Activated naive CD4-positive, alpha-beta T cell treated with Interleukin-2 at 50 U/mL for 16 hours (primary cell): ENCODE results near the gene PTPRN2.
"Not testable (repeated sequence)": the region's sequence is repeated elsewhere in the genome, so short reads cannot be mapped to it uniquely, and the experiment has no call there.

Source experiments
- DNase-seq: peaks from one replicate; pipeline ENCODE4 v3.0.0-alpha.2; 2020

Gene PTPRN2

DNA sequence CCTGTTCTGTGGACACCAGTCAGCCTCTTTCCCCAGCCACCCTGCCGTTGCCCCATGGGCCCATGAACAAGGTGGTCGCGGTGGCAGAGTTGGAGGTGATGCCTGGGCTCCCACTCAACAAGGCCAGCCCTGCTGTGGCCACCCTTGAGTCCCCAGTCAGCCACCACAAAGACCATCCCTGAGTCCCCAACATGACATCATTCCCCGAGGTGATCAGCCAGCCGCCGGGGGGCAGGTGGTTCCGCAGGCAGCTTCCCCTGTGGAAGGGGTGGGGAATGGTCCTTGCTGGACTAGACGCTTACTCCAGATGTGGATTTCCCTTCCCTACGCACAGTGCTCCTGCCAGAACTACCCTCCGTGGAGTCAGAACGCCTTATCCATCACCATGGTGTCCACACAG lies 271.7 kb downstream of the PTPRN2 start:
- DNase-seq: no peak

GRCh38 chr7:158315326-158315725 lies 272.3 kb downstream of the PTPRN2 start:
- no peak for DNase-seq

DNA sequence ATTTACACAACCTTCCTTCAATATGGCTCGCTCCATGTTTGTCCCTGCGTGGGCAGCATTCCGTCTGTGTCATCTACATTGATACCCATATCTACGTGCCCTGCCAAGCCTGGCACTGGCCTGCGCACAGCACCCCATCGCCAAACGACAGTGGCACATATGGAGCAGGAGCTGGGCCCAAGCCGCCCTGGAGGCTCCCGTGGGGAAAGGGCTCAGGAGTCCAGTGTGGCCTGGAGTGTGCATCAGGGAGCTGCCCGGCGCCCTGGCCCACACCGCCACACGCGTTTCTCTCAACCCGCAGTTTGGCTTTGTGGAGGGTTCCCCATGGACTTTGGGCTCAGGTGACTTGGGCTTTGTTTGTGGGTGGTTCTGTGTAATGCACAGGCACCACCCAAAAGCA lies 273.2 kb downstream of the PTPRN2 start:
- no peak for DNase-seq

DNA sequence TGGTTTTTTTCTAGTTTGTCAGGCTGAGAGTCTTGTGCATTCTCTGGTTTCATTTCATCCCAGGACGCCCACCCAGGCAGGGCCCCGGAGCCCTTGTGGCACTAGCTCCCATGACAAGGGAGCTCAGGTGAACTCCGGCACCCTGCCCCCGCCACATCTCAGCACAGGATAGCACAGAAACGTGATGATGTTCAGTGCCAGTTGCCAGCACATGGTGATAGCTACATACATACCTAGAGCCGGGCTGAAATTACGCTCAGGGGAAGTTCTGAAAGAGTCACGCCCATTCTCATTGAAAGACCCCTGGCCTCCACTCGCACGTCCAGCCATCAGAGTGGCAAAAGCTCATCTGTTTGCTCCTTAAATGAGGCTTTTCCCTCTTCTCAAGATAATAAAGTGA lies 273.7 kb downstream of the PTPRN2 start:
- DNase-seq: no peak

- DNase-seq: no peak
These were observed 274.8 kb downstream of the PTPRN2 start for GRCh38 chr7:158312789-158313188.

GRCh38 chr7:158311791-158312190 lies 275.8 kb downstream of the PTPRN2 start:
- no peak for DNase-seq

- no peak for DNase-seq
These were observed 276.5 kb downstream of the PTPRN2 start for GRCh38 chr7:158310924-158311666.

GRCh38 chr7:158309868-158310763 lies 277.5 kb downstream of the PTPRN2 start:
- no peak for DNase-seq

DNA sequence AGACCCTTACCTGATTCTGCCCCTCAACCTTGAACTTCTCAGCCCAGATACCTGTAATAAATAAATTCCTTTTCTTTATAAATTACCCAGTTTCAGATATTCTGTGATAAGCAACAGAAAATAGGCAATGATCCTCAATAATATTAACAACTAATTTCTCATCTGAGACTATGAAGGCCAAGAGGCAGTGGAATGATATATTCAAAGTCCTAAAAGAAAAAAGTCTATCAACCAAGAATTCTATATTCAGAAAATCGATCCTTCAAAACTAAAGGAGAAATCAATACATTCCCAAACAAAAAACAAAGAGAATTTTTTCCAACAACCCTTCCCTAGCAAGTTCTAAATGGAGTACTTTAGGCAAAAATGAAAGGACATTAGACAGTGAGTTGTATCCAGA lies 279.6 kb downstream of the PTPRN2 start:
- no peak for DNase-seq

DNA sequence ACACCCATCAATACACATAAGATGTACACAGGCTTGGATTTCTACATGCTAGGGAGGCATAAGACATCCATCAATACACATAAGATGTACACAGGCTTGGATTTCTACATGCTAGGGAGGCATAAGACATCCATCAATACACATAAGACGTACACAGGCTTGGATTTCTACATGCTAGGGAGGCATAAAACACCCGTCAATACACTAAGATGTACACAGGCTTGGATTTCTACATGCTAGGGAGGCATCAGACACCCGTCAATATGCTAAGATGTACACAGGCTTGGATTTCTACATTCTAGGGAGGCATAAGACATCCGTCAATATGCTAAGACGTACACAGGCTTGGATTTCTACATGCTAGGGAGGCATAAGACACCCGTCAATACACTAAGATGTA lies 283.6 kb downstream of the PTPRN2 start:
- not testable (repeated sequence) for DNase-seq

DNA sequence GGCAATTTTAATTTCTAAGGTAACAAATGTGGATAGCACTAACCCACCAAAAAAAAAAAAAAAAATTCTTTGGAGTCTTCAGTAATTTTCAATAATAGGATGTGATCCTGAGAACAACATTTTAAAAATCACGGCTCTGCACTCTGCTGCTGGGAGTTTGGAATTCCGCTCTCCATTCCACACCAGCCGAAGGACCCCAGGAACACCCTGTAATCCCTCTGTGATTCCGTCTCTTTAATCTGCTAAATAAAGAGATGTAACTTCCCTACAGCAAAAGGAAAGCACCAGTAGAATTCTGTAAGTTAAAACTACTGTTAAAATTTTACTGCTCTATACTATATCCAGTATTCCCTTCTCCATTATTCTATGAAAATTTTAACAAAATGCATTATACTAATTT lies 284.5 kb downstream of the PTPRN2 start:
- DNase-seq: no peak

DNA sequence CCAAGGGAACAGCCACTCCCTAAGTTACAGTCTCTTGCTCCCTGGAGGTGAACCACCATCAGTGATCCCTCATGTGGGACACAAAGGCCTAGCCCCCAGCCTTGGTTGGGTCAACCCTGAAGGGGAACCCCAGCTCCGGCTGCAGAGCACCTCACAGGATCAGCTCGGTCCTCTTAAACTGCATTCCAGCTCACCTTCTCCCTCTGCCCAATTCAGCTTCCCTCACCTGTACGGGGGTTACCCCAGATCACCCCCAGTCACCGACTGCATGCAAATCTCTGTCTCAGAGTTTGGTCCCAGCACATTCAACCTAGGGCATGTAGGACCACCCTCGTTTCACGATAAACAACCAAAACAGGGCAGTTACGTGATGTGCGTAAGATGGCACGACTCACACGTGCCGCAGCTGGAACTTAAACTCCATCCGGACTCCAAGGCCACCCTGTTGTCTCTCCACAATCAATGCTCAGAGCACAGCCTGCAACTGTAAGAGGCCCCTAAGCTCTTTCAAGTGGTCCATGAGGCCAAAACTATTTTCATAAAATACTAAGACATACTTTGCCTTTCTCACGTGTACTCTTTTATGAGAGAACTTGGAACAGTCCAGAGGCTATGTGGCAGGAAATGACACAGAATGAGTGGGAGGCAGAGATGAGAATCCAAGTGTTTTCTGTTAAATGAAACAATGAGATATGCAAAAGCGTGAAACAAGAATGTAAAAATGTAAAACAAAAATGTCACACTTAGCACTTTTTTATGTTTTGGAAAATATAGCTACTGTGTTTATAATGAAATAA lies 285.2 kb downstream of the PTPRN2 start:
- no peak for DNase-seq

- no peak for DNase-seq
These were observed 286.4 kb downstream of the PTPRN2 start for GRCh38 chr7:158301207-158301606.

DNA sequence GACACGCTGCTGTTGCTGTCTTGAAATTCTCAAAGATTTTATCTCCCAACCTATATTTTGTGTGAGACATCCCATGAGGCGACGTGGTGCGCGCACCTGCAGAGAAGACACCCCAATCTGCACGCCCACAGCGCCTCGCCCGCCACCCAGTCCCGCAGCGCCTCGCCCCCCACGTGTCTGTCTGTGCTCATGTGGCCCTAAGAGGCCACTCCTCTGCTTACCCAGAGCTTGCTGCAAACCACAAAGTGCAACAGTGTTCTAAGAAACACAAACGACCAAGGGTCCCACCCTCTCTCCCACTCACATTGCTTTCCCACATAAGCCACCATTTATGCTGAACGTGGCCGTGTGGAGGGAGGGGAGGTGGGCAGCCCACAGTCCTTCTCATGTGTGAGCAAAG lies 287.2 kb downstream of the PTPRN2 start:
- DNase-seq: no peak

DNA sequence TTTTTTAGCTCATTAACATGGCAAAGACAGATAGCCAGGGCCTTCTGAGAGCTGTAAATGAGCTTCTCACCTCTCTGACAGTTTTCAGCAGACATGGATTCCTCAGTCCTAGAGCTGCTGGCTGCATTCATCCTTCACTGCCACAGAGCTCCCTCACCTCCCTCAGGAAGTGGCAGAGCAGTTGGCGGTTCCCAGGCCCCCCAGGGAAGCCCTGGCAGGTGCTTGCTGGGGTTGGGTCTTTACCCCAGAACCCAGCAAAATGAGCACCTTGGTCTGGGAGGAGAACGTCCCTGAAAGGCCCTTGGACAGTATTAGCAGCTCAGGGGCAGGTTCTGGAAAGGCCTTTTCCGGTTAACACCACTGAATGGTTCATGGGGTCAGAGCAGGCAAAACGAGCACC lies 288.0 kb downstream of the PTPRN2 start:
- no peak for DNase-seq

- no peak for DNase-seq
These were observed 290.9 kb downstream of the PTPRN2 start for GRCh38 chr7:158296798-158297104.

DNA sequence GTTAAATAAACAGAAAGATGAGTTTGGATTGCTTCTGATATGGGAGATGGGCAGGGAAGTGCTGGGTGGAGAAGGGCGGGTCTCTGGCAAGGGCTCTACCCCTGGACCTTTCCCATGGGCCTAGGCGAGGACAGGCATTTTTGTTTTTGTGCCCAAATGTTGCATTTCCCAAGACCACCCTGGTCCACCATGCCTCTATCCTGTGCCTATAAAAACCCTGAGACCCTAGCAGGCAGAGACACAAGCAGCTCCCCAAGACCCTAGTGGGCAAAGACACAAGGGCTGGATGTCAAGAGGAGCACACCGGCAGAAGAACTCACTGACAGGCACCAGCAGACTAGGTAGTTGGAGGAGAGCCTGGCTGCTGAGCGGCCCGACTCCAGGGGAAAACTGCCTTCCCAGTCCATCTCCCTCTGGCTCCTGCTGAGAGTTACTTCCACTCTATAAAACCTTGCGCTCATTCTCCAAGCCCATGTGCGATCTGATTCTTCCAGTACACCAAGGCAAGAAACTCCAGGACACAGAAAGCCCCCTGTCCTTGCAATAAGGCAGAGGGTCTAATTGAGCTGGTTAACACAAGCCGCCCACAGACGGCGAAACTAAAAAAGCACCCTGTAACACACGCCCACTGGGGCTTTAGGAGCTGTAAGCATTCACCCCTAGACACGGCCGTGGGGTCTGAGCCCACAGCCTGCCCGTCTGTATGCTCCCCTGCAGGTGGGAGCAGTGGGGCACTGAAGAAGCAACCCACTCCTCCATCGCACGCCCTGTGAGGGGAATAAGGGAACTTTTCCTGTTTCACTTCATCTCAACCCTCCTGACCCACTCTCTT lies 291.4 kb downstream of the PTPRN2 start:
- no peak for DNase-seq

GRCh38 chr7:158294468-158295215 lies 293.0 kb downstream of the PTPRN2 start:
- DNase-seq: not testable (repeated sequence)

- DNase-seq: no peak
These were observed 294.7 kb downstream of the PTPRN2 start for GRCh38 chr7:158292948-158293347.

GRCh38 chr7:158291998-158292397 lies 295.6 kb downstream of the PTPRN2 start:
- DNase-seq: no peak

- no peak for DNase-seq
These were observed 297.7 kb downstream of the PTPRN2 start for GRCh38 chr7:158289761-158290523.
